ENCODE measurements around the gene REEP3. TPM values are rescaled to one million over a fixed set of nuclear protein-coding genes. Genes with fewer than 3 reads are reported as not detected.
A peak's percentile ranks its signal among the peaks of the same experiment; 100 is the strongest.

The REEP3 gene, protein sequence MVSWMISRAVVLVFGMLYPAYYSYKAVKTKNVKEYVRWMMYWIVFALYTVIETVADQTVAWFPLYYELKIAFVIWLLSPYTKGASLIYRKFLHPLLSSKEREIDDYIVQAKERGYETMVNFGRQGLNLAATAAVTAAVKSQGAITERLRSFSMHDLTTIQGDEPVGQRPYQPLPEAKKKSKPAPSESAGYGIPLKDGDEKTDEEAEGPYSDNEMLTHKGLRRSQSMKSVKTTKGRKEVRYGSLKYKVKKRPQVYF
- total RNA-seq (2022) (94.7 and 97.5 TPM in 2 replicates), Bru-seq, nascent RNA (percentile 93 among the genes with signal in this experiment), BruChase-seq, experiment 1, labeled RNA remaining after a 6-hour chase (percentile 91 among the genes with signal in this experiment), BruChase-seq, experiment 2, labeled RNA remaining after a 2-hour chase (percentile 86 among the genes with signal in this experiment)
- long read RNA-seq, full-length matches to known transcripts, result 79 of 102 reads
- long read RNA-seq, partial matches to known transcripts, result 14 of 102 reads
- long read RNA-seq, other reads (novel, unspliced or antisense), result 9 of 102 reads

DNA sequence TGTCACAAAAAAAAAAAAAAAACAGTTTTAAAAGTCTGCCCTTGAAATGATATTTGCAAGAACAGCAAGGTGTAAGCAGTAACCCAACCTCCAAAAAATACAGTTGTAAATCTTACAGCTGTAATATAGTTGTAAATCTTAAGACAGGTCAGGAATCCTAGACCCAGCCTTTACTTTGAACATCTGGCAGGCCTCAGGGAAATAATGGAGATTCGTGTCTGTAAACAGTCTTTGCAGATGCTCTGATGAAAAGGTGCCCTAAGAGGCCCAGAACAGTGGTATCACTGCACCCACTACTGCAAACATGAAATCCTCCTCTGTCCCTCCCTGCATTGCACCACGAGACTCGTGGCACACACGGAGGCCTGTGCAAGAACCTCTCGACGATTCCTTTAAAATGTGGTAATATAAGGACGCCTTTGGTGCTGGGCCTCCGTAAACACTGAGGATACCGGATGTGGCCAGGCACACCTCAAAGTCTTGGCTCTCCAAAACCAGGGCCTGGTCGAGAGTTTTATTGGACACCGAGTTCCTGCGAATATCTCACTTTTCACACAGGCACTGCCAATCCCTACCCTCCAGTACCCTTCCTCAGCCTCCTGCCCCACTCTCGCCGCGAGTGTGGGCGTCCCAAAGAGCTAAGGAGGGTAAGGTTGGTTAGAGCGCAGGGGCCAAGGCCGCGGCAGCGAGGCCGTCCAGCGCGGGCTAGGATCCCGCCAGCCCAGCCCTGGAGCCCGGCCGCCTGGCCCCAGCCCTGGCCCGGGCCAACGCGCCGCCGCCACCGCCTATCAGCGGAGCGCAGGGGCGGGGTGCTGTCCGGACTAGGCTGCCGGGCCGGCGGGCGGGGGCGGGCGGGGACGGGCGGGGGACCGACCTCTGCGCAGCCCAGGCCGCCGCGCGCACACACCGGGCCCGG lies at the start of gene REEP3:
REEP3 (plus strand) TSS at position 902 of the 916 bp plus-strand sequence. CDS start 145 bp downstream, outside the sequence.
- CTCF ChIA-PET, result interaction anchor here (0.6 kb wide), 1 partner anchor 17 kb away, joined by 3 read pairs; no protein-coding TSS in a partner anchor
- Mint-ChIP-seq H3K4me1 (ENCODE audit: low read depth, unreplicated experiment) (peaks cover 51% of the 10 kb centered on the region), H3K27ac (ENCODE audit: unreplicated experiment) (peak within 1 kb of the TSS; percentile 86)

DNA sequence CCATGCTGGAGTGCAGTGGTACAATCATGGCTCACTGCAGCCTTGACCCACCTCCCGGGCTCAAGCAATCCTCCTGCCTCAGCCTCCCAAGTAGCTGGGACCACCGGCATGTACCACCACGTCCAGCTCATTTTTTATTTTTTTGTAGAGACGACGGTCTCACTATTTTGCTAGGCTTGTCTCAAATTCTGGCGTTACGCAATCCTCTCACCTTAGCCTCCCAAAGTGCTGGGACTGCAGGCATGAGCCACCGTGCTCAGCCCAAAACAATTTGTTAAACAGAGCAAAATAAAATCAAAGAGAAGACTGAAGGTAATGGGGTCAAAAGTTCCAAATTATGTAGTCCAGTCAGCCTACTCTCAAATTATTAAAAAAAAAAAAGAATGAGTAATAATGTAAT lies 46.7 kb upstream of the REEP3 start:
- Mint-ChIP-seq H3K9me3 (ENCODE audit: low read depth, unreplicated experiment) (no peaks in the 10 kb centered on the region), H3K36me3 (ENCODE audit: insufficient read depth, unreplicated experiment) (no peaks in the 10 kb centered on the region), H3K4me1 (ENCODE audit: low read depth, unreplicated experiment) (no peaks in the 10 kb centered on the region), H3K4me3 (ENCODE audit: low read depth, unreplicated experiment) (no peak overlapping the region), H3K27me3 (ENCODE audit: unreplicated experiment) (no peaks in the 10 kb centered on the region), H3K27ac (ENCODE audit: unreplicated experiment) (no peak overlapping the region)
- intact Hi-C loops (cut with micrococcal nuclease; ENCODE audit: unreplicated experiment), result no loop called here
- no peak for DNase-seq
- TF ChIP-seq, protein P1, sequence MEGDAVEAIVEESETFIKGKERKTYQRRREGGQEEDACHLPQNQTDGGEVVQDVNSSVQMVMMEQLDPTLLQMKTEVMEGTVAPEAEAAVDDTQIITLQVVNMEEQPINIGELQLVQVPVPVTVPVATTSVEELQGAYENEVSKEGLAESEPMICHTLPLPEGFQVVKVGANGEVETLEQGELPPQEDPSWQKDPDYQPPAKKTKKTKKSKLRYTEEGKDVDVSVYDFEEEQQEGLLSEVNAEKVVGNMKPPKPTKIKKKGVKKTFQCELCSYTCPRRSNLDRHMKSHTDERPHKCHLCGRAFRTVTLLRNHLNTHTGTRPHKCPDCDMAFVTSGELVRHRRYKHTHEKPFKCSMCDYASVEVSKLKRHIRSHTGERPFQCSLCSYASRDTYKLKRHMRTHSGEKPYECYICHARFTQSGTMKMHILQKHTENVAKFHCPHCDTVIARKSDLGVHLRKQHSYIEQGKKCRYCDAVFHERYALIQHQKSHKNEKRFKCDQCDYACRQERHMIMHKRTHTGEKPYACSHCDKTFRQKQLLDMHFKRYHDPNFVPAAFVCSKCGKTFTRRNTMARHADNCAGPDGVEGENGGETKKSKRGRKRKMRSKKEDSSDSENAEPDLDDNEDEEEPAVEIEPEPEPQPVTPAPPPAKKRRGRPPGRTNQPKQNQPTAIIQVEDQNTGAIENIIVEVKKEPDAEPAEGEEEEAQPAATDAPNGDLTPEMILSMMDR (IDR thresholded peaks at IDR 0.05; ENCODE audit: unreplicated experiment), result no peak
- CTCF ChIA-PET, result no interaction called here
- BruUV-seq (replicated peaks), result no TSS peak

More for the DNA sequence above, at the start of gene REEP3:
- Mint-ChIP-seq H3K27me3 (ENCODE audit: unreplicated experiment) (no peaks in the 10 kb centered on the region), H3K9me3 (ENCODE audit: low read depth, unreplicated experiment) (no peaks in the 10 kb centered on the region), H3K4me3 (ENCODE audit: low read depth, unreplicated experiment) (peak within 1 kb of the TSS; percentile 76), H3K36me3 (ENCODE audit: insufficient read depth, unreplicated experiment) (peaks cover 50% of the 10 kb centered on the region)
- intact Hi-C loops (cut with micrococcal nuclease; ENCODE audit: unreplicated experiment), result loop anchor here (5.0 kb wide), 2 partner anchors 107 to 253 kb away; no protein-coding TSS in a partner anchor
- DNase-seq, result peak; percentile 85
- TF ChIP-seq, protein P1 (IDR thresholded peaks at IDR 0.05; ENCODE audit: unreplicated experiment), result no peak
- BruUV-seq (replicated peaks), result no TSS peak

DNA sequence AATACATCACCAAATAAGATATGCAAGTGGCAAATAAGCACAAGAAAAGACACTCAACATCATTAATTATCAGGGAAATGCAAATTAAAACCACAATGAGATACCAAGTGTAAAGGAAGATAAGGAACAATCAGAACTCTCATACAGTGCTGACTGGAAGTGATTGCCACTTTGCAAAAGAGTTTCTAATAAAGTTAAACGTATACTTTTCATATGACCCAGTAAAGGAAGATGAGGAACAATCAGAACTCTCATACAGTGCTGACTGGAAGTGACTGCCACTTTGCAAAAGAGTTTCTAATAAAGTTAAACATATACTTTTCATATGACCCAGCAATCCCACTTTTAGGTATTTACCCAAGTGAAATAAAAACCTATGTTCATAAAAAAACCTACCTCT lies 43.3 kb upstream of the REEP3 start:
- H3K9me3 Mint-ChIP-seq (ENCODE audit: low read depth, unreplicated experiment), result no peaks in the 10 kb centered on the region
- H3K4me3 Mint-ChIP-seq (ENCODE audit: low read depth, unreplicated experiment), result no peak overlapping the region
- CTCF ChIA-PET, result interaction anchor here (1.0 kb wide), 1 partner anchor 9 kb away, joined by 3 read pairs; no protein-coding TSS in a partner anchor
- H3K36me3 Mint-ChIP-seq (ENCODE audit: insufficient read depth, unreplicated experiment), result no peaks in the 10 kb centered on the region
- H3K27ac Mint-ChIP-seq (ENCODE audit: unreplicated experiment), result no peak overlapping the region
- no peak for DNase-seq
- H3K4me1 Mint-ChIP-seq (ENCODE audit: low read depth, unreplicated experiment), result no peaks in the 10 kb centered on the region
- BruUV-seq (replicated peaks), result no TSS peak
- intact Hi-C loops (cut with micrococcal nuclease; ENCODE audit: unreplicated experiment), result no loop called here
- TF ChIP-seq, protein P1 (IDR thresholded peaks at IDR 0.05; ENCODE audit: unreplicated experiment), result no peak
- no peaks in the 10 kb centered on the region for H3K27me3 Mint-ChIP-seq (ENCODE audit: unreplicated experiment)

DNA sequence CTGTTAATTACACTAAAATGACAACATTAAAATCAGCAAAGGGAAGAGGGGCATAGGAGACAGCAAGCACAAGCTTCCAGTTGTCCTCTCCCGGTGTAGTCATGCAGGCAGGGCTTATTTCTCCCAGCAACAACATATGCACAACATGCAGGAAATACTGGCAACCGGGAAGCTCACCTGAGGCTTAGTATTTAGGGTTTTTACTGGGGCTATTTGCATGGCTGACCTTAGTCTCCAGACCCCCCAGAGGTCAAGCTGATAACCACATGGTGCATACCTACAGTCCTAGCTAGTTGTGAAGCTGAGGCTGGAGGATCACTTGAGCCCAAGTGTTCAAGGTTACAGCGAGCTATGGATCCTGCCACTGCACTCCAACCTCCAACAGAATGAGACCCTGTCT lies 42.6 kb upstream of the REEP3 start:
- Mint-ChIP-seq H3K4me1 (ENCODE audit: low read depth, unreplicated experiment) (no peaks in the 10 kb centered on the region), H3K9me3 (ENCODE audit: low read depth, unreplicated experiment) (no peaks in the 10 kb centered on the region), H3K27ac (ENCODE audit: unreplicated experiment) (no peak overlapping the region), H3K36me3 (ENCODE audit: insufficient read depth, unreplicated experiment) (no peaks in the 10 kb centered on the region), H3K4me3 (ENCODE audit: low read depth, unreplicated experiment) (no peak overlapping the region), H3K27me3 (ENCODE audit: unreplicated experiment) (no peaks in the 10 kb centered on the region)
- no peak for DNase-seq
- BruUV-seq (replicated peaks), result no TSS peak
- TF ChIP-seq, protein P1 (IDR thresholded peaks at IDR 0.05; ENCODE audit: unreplicated experiment), result no peak
- CTCF ChIA-PET, result interaction anchor here (1.0 kb wide), 2 partner anchors 8 to 26 kb away, joined by 3 read pairs; no protein-coding TSS in a partner anchor
- intact Hi-C loops (cut with micrococcal nuclease; ENCODE audit: unreplicated experiment), result no loop called here

All from Calu3 (cell line).